Esophagus muscularis mucosa (tissue), 4 donors: Measurements from ENCODE around the gene TTC39C. TPM values are rescaled to one million over a fixed set of nuclear protein-coding genes. Genes with fewer than 3 reads are reported as not detected.
A peak's percentile ranks its signal among the peaks of the same experiment; 100 is the strongest.

Source experiments
- DNase-seq: peaks from one replicate; pipeline ENCODE4 v3.0.0-alpha.2; 2017; ENCODE audit errors: extremely low spot score
- H3K27ac ChIP-seq, 4 donors: fragments of 200-600 bp; sonication (generic); replicated peaks in 1 of 4; 1 replicate in 3 of 4; 2 replicates in 1 of 4; pipeline ENCODE4 v1.5.1; 2016 to 2019; ENCODE audit warnings: mild to moderate bottlenecking in 1 of 4
- H3K27me3 ChIP-seq, 4 donors: fragments of 200-600 bp; sonication (generic); one replicate each; pipeline versions ENCODE4 v1.5.1 to v1.6.0; 2016 to 2019
- H3K36me3 ChIP-seq, 4 donors: fragments of 200-600 bp; sonication (generic); one replicate each; pipeline ENCODE4 v1.5.1; 2016 to 2019
- H3K4me1 ChIP-seq, 4 donors: fragments of 200-600 bp; sonication (generic); one replicate each; pipeline ENCODE4 v1.5.1; 2016 to 2019
- H3K4me3 ChIP-seq, 4 donors: fragments of 200-600 bp; sonication (generic); 1 replicate in 2 of 4; 2 replicates in 2 of 4; pipeline ENCODE4 v1.5.1; 2016 to 2019; ENCODE audit warnings: mild to moderate bottlenecking in 4 of 4, moderate library complexity in 1 of 4
- H3K9me3 ChIP-seq, 4 donors: fragments of 200-600 bp; sonication (generic); 1 replicate in 3 of 4; 2 replicates in 1 of 4; pipeline ENCODE4 v1.5.1; 2016 to 2019
- CTCF ChIP-seq, 3 experiments: fragments of 200-600 bp in 2 of 3; fragments of 450-650 bp in 1 of 3; sonication (generic) in 2 of 3; IDR thresholded peaks; one replicate each; pipeline ENCODE4 v1.5.1; 2017 to 2019; ENCODE audit warnings: antibody characterized with exemption in 3 of 3, mild to moderate bottlenecking in 2 of 3, moderate library complexity in 1 of 3
- EP300 ChIP-seq: sonication (generic); formaldehyde crosslinking; IDR thresholded peaks from one replicate; pipeline ENCODE4 v1.6.1; 2017; ENCODE audit warnings: antibody characterized with exemption
- POLR2A ChIP-seq: fragments of 450-650 bp; IDR thresholded peaks from one replicate; pipeline ENCODE4 v1.6.1; 2017; ENCODE audit warnings: antibody characterized with exemption, moderate library complexity, mild to moderate bottlenecking, low read depth
- POLR2AphosphoS5 ChIP-seq, 2 donors: sonication (generic); formaldehyde crosslinking; IDR thresholded peaks; one replicate each; pipeline ENCODE4 v1.6.1; 2017; ENCODE audit warnings: antibody characterized with exemption in 2 of 2
- WGBS: methylation state at CpG from one replicate; pipeline ENCODE4 v1.1.5; 2018; 5-methylcytosine and 5-hydroxymethylcytosine counted together
- intact Hi-C: fragments of 100-400 bp; cut with DNase I; formaldehyde crosslinking; loops from one replicate; pipeline ENCODE4 v1.15.1; 2023
- total RNA-seq, 4 donors: library from RNA; depleted of rRNA; stranded (reverse); fragments of >200 nt; gene quantifications; one replicate each; pipeline versions ENCODE4 v1.1.0 to v1.2.1, GENCODE V29; 2016

The TTC39C gene
- total RNA-seq, 4 donors from 2014 or later = 32.3 to 45.4 (median 34.8) TPM

GRCh38 chr18:23983112-23983511 is 31.4 kb upstream of the TTC39C start:
- no peaks in the 10 kb centered on the region for H3K36me3 ChIP-seq
- intact Hi-C loops = no loop called here
- no peak for DNase-seq
- WGBS = 74% methylated on average over 3 of the region's 3 CpGs
- no peaks in the 10 kb centered on the region for H3K27me3 ChIP-seq
- no peak overlapping the region for H3K4me3 ChIP-seq
- H3K27ac ChIP-seq = peak overlapping the region; percentile 85 to 89 (median 86)
- H3K9me3 ChIP-seq = no peaks in the 10 kb centered on the region
- no peak for TF ChIP-seq CTCF (IDR thresholded peaks at IDR 0.05)
- no peak for TF ChIP-seq EP300
- TF ChIP-seq POLR2AphosphoS5 (IDR thresholded peaks at IDR 0.05) = no peak
- no peak for TF ChIP-seq POLR2A
- peaks cover 0 to 28% (median 24%) of the 10 kb centered on the region in 4 donors for H3K4me1 ChIP-seq

GRCh38 chr18:23986600-23987359 is 27.8 kb upstream of the TTC39C start:
- intact Hi-C loops = no loop called here
- Histone ChIP-seq H3K4me1 (peaks cover 0 to 18% (median 15%) of the 10 kb centered on the region in 4 donors), H3K9me3 (no peaks in the 10 kb centered on the region), H3K27ac (no peak overlapping the region), H3K4me3 (no peak overlapping the region), H3K27me3 (no peaks in the 10 kb centered on the region), H3K36me3 (no peaks in the 10 kb centered on the region)
- DNase-seq = no peak
- TF ChIP-seq EP300 (no peak), POLR2AphosphoS5 (IDR thresholded peaks at IDR 0.05) (no peak), POLR2A (no peak), CTCF (IDR thresholded peaks at IDR 0.05) (no peak)

- Histone ChIP-seq H3K27ac (no peak overlapping the region), H3K4me3 (no peak overlapping the region), H3K9me3 (no peaks in the 10 kb centered on the region), H3K4me1 (peaks cover 9 to 29% (median 27%) of the 10 kb centered on the region in 4 donors), H3K36me3 (no peaks in the 10 kb centered on the region), H3K27me3 (no peaks in the 10 kb centered on the region)
- DNase-seq = no peak
- WGBS = 88% methylated on average over 6 of the region's 6 CpGs
- intact Hi-C loops = no loop called here
- TF ChIP-seq POLR2AphosphoS5 (IDR thresholded peaks at IDR 0.05) (no peak), EP300 (no peak), POLR2A (no peak), CTCF (IDR thresholded peaks at IDR 0.05) (no peak)
These were observed 23.8 kb upstream of the TTC39C start for GRCh38 chr18:23990474-23991410.

GRCh38 chr18:23992089-23992940 is 22.2 kb upstream of the TTC39C start:
- WGBS = 44% methylated on average over 7 of the region's 7 CpGs
- peaks cover 9 to 29% (median 27%) of the 10 kb centered on the region in 4 donors for H3K4me1 ChIP-seq
- H3K36me3 ChIP-seq = no peaks in the 10 kb centered on the region
- TF ChIP-seq POLR2AphosphoS5 (IDR thresholded peaks at IDR 0.05) = no peak
- H3K27me3 ChIP-seq = no peaks in the 10 kb centered on the region
- intact Hi-C loops = no loop called here
- H3K9me3 ChIP-seq = no peaks in the 10 kb centered on the region
- peak overlapping the region; percentile 29 to 76 (median 58) for H3K27ac ChIP-seq
- DNase-seq = no peak
- H3K4me3 ChIP-seq = no peak overlapping the region
